Gastroesophageal sphincter (tissue), 3 donors: Measurements from ENCODE around the gene CAPSL.

Experiments used
- POLR2A ChIP-seq, 2 donors: fragments of 450-650 bp; IDR thresholded peaks; one replicate each; pipeline ENCODE4 v1.6.1; 2017; ENCODE audit warnings: antibody characterized with exemption in 2 of 2, mild to moderate bottlenecking in 2 of 2, moderate library complexity in 1 of 2
- TF ChIP-seq, protein P1 (sequence below), 4 experiments: fragments of 200-600 bp in 2 of 4; fragments of 450-650 bp in 2 of 4; sonication (generic) in 1 of 4; IDR thresholded peaks; one replicate each; pipeline ENCODE4 v1.5.1; 2017 to 2019; ENCODE audit warnings: antibody characterized with exemption in 4 of 4, mild to moderate bottlenecking in 2 of 4, moderate library complexity in 2 of 4

DNA sequence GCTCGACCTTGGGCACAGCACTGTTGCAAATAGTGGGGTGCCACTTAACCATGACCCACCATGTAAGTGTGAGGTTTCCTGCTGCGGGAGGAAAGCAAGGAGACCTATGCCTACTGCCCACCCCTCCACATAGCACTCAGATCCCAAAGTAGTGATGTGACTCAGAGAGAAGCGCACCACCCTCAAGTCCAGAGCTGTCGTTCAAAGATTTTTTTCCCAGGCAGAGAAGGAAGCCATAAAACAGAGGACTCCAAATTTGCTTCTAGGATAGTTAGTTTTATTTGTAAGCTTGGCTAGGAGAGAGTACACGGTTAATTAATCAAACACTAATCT lies 33.4 kb upstream of the CAPSL start:
- TF ChIP-seq POLR2A (IDR thresholded peaks at IDR 0.05), result no peak
- TF ChIP-seq, protein P1, sequence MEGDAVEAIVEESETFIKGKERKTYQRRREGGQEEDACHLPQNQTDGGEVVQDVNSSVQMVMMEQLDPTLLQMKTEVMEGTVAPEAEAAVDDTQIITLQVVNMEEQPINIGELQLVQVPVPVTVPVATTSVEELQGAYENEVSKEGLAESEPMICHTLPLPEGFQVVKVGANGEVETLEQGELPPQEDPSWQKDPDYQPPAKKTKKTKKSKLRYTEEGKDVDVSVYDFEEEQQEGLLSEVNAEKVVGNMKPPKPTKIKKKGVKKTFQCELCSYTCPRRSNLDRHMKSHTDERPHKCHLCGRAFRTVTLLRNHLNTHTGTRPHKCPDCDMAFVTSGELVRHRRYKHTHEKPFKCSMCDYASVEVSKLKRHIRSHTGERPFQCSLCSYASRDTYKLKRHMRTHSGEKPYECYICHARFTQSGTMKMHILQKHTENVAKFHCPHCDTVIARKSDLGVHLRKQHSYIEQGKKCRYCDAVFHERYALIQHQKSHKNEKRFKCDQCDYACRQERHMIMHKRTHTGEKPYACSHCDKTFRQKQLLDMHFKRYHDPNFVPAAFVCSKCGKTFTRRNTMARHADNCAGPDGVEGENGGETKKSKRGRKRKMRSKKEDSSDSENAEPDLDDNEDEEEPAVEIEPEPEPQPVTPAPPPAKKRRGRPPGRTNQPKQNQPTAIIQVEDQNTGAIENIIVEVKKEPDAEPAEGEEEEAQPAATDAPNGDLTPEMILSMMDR (IDR thresholded peaks at IDR 0.05), result no peak
